Activated CD4-positive, CD25-positive, alpha-beta regulatory T cell treated with anti-CD3 and anti-CD28 coated beads, Interleukin-2, amount 50 U/mL, for 16 hours (primary cell): ENCODE results near the gene GNPTAB.
"Not testable (repeated sequence)": the region's sequence is repeated elsewhere in the genome, so short reads cannot be mapped to it uniquely, and the experiment has no call there.

Experiments used
- DNase-seq: peaks from one replicate; pipeline ENCODE4 v3.0.0-alpha.2; 2020; ENCODE audit warnings: low read depth, low spot score

The GNPTAB gene

DNA sequence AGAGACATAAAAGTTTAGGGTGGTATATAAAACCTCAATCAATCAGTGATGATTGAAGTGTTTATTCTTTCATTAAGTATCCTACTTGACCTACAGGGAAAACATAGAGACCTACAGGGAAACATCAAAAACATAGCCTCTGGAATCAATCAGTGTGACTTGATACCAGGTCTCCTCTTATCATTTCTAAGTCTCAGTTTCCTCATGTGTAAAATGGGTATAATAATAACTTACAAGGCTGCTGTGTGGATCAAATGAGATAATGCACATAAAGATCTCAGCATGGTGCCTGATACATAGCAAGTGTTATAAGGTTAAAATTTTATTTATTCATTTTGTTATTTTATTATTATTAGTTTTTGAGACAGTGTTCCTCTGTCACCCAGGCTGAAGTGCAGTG is 22.2 kb upstream of the GNPTAB start:
- no peak for DNase-seq

DNA sequence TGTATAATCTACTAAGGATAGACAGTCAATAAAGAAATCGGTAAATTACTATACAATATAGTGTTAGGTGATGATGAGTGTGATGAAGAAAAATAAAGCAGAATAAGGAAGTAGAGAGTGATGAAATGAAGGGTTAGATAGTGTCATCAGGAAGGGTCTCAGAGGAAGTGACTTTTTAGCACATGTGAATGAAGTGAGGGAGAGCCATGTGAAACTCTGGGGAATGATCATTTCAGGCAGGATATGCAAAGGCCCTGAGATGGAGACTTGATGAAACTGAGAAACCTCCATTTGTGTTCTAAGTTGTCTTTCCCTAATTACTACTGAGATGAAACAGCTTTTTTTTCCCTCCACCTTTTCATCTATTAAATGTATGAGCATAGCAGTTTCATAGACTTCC is 19.4 kb upstream of the GNPTAB start:
- no peak for DNase-seq

DNA sequence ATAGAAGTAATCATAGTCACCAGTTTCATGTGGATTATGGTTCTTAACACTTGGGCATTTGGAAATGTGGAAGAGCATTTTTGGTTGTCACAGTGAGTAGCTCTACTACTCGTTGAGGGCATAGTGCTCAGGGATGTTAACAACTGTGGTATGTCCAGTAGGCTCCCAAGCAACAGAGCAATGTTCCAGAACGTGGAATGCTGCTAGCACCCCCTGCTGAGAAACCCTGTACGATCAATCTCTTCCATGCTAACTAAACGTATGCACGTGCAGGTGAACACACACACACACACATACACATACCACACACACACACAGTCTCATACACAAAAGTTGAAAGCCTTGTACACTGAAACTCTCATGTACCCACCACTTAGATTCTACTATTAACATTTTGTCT is 16.6 kb upstream of the GNPTAB start:
- no peak for DNase-seq

DNA sequence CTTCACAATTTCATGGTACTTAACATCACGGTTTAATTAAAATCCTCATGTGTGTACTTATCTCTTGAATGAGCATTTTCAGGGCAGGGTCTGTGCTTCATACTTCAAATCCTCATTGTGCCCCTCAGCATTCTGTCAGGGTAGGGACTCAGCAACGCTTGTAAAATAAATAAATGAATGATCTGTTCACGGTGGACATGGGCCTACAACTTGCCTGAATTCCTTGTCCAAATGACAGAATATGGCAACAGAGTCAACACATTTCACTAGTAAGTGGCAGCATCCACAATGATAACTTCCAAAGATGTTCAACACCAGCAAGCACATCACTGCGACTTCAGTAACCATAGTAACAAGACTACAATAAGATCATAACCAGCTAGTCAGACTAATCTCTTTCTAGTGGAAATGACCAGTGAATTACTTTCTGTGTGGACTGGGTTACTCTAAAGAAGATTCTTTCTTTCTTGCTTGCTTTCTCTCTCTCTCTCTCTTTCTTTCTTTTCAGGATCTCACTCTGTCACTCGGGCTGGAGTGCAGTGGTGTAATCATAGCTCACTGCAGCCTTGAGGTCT is 14.5 kb upstream of the GNPTAB start:
- no peak for DNase-seq

DNA sequence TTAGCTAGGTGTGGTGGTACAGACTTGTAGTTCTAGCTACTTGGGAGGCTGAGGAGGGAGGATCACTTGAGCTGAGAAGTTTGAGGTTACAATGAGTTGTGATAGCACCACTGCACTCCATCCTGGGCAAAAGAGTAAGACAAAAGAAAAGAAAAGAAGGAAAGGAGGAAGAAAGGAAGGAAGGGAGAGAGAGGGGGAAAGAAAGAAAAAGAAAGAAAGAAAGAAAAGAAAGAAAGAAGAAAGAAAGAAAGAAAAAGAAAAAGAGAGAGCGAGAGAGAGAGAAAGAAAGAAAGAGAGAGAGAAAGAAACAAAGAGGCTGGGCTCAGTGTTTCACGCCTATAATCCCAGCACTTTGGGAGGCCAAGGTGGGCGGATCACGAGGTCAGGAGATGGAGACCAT is 10.3 kb upstream of the GNPTAB start:
- DNase-seq, result no peak

DNA sequence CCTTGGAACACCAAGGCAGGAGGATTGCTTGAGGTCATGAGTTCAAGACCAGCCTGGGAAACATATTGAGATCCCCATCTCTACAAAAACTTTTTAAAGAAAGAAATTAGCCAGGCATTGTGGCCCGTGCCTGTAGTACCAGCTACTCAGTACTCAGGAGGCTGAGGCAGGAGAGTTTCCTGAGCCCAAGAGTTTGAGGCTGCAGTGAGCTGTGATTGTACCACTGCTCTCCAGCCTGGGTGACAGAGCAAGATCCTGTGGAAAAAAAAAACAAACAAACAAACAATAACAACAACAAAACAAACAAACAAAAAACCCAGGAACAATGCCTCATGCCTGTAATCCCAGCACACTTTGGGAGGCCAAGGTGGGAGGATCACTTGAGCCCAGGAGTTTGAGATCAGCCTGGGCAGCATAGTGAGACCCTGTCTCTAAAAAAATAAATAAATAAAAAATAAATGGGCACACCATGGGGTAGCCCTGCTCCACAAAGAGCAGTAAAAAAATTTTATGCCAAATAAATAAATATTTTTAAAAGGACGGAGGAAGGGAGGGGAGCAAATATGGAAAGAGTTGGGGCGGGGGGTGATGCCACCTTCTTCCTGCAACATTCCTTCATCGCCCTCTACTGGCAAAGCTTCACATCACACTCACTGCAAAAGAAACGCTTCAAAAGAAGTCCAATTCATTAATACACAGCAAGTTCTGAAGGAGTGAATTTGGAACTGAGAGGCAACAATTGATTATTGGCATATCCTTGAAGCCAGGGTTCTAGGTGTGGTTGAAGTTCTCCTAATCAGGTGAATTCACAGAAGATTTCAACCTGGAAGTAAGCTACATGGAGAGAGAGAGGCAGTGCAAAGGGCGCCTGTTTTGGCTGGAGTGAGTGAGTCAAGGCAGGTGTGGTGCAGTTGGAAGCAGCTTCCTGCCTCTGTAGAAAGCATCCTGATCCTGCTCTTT is 8.8 kb upstream of the GNPTAB start:
- DNase-seq, result peak; percentile 37

DNA sequence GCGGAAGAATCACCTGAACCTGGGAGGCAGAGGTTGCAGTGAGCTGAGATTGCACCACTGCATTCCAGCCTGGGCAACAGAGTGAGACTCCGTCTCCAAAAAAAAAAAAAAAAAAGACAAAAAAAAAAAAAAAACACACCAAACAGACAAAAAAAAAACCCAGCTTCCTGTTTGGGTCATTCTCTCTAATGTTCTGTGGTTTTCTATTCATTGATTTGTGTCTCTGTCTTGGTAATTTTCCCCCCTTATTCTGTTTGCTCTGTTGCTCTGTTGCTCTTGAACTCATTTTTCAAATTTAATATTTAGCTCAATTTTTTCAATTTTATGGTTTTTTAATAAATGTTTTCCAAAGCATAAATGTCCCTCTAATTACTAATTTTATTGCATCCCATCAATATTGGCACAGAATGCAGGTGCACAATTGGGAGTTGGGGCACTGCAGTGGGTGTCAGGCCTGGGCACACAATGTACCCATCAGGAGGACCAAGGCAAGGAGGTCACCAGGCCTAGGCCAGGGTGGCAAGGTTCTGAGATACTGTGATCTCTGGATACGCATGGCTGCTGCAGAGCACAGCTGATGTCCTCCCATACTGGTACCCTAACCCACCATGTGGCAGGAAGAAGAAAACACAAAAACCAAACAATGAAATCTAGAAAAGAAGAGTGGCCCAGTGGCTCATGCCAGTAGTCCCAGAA is 8.0 kb upstream of the GNPTAB start:
- DNase-seq, result no peak

DNA sequence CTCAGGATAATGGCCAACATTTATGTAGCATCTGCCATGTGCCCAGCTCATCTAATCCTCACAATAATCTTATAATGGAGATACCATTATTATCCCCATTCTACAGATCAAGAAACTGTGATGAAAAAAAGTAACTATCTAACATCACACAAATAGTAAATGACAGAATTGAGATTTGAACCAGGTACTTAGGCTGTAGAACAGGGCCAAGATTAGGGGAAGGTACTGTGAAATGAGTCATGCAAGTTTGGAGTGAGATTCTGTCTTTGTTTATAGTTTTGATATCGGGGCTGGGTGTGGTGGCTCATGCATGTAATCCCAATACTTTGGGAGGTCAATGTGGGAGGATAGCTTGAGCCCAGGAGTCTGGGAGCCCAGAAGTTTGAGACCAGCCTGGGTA is 1.3 kb upstream of the GNPTAB start:
- DNase-seq, result no peak

DNA sequence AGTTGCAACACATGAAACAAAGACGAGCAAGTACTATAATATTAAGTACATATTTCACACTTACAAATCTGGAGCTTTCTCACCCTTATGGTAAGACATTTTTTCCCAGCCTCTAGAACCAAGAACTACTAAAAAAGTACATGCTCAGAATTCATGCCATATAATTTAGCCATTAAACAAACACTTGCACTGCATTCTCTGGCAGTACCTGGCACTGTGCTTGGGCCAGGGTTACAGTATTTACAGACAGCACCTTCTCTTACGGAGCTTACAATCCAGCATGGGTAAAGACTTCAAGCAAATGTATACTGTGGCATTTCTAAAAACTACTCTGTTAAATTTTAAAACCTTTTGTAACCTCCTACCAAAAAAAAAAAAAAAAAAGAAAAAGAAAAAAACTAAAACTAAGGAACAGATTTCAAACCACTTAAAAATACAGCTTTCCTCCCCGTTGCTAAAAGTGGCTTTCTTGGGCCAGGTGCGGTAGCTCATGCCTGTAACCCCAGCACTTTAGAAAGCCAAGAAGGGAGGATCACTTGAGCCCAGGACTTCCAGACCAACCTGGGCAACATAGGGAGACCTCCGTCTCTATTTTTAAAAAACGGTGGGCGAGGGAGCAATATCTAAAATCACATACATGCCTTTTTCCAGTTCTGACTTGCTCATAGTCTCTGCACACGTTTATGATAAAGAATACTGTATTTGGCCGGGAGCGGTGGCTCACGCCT is 956 bp downstream of the GNPTAB start:
- DNase-seq, result no peak

DNA sequence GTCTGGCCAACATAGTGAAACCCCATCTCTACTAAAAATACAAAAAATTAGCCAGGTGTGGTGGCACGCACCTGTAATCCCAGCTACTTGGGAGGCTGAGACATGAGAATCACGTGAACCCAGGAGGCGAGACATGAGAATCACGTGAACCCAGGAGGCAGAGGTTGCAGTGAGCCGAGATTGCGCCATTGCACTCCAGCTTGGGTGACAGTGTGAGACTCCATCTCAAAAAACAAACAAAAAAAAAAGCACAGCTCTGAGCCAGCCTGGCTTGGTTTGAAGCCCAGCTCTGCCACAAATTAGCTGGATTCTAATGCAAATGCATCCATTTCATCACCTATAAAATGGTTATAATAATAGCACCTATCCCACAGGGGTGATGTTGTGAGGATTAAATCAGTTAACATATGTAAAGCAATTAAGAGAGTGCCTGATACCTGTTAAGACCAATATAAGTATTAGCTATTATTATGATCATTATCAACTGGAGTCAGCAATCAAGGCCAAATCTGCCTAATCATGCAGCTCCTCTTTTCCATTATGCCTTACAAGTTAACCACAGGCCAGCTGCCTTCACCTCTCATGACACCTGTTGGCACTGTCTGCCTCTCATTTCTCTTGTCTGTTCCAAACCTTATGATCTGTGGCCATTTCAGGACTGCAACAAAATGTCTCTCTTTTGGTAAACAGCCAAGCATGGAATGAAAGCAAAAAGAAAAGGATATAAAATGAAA is 2.1 kb downstream of the GNPTAB start:
- no peak for DNase-seq

DNA sequence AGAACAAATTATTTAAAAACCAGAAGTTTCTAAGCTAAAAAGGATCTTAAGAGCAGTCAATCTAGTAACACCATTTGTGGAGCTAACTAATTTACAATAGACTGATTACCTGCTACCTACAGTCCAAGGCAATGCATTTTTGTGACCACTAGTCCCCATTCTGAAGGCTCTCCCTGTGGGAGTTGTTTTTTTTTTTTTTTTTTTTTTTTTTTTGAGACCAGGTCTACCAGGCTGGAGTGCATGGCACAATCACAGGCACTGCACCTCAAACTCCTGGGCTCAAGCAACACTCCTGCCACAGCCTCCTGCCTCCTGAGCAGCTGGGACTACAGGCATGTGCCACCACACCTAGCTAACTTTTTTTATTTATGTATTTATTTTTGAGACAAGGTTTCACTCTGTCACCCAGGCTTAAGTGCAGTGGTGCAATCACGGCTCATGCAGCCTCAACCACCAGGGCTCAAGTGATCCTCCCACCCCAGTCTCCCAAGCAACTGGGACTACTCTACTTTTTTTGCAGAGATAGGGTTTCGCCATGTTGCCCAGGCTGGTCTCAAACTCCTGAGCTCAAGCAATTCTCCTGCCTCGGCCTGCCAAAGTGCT is 3.9 kb downstream of the GNPTAB start:
- no peak for DNase-seq

DNA sequence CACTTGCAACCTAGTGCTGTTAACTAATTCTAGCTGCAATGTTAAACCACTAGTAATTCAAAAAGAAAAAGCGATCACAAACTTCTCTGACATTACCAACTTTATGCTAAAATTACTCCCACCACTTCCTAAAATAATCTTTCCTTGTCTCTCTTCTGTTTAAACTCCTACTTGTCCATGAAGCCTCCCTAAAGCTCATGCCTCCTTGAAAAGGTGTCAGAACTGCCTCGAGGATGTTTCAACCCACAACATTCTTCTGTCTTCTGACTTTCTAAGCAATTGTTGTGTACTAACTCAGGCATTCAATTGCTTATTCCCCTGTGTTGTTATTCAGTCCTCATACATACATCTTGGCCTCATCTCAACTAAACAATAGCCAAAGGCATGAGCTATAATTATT is 5.9 kb downstream of the GNPTAB start:
- no peak for DNase-seq

DNA sequence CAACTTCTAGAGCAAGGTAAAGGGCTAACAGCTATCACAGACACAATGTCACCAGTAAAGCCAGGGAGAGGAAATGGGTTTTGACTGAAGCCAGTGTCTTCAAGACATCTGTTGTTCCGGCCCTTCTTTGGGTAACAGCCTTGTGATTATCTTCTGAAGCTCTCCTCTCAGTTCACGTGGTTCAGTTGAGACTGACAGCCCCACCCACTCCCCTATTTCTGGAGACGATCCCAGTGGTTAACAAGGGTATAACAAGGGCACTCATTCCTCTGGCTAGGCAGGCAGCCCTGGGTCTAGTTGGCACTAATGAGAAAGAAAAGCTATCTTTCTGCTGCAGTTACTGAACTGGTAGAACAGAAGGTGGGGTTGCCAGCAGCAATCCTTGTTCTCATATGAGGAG is 6.9 kb downstream of the GNPTAB start:
- DNase-seq, result peak; percentile 44

DNA sequence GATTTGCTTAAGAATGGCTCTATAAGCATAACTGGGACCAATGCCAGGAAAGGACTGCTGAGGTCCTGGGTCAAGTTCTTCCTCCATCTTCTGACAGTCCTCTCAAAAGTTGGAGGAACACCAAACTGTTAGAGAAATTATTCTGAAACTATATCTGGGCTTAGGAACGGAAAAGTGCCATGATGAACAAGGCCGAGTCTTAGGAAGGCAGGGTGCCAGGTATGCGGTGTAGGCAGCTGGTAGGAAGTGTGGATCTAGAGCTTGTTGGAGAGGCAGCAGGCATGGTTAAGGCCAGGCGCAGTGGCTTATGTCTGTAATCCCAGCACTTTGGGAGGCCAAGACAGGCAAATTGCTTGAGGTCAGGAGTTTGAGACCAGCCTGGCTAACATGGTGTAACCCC is 7.7 kb downstream of the GNPTAB start:
- DNase-seq, result no peak

DNA sequence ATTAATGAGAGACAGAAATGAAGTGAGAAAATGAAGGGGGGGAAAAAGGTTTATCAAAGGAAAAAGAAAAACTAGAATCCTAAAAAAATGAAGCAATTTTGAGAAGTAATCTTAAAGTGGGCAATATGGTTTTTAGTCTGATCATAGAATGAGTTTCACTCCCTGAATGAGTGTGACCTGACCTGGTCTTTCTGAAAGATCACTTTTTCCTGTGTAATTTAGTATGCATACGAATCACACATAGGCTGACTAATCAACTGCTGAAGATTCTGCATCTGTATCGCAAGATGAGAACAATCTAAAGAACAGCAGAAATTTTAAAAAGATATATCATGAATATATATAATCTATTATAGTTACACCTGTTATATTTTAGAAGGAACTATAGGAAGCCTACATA is 11.3 kb downstream of the GNPTAB start:
- no peak for DNase-seq

DNA sequence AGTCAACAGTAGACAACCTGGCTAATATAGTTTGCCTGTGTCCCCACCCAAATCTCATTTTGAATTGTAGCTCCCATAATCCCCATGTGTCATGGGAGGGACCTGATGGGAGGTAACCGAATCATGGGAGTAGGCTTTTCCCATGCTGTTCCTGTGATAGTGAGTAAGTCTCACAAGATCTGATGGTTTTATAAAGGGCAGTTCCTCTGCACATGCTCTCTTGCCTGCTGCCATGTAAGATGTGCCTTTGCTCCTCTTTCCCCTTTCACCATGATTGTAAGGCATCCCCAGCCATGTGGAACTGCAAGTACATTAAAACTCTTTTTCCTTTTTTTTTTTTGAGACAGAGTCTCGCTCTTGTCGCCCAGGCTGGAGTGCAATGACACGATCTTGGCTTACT is 12.1 kb downstream of the GNPTAB start:
- not testable (repeated sequence) for DNase-seq

DNA sequence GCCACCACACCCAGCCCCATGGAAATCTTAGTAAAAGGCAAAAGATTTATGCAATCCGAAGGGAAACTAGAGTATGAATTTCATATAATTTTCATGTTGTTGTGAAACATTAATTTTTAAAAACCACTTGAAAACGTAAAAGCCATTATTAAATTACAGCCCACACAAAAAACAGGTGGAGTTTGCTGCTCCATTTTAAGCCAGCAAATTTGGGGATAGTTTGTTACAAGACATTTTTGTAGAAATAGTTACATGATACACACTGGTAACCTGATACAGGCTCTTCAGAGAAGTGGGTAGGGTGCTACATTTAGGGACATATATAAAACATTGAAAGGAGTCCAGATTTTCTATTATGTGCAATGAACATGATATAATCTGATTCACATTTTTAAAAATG is 17.6 kb downstream of the GNPTAB start:
- DNase-seq, result no peak

DNA sequence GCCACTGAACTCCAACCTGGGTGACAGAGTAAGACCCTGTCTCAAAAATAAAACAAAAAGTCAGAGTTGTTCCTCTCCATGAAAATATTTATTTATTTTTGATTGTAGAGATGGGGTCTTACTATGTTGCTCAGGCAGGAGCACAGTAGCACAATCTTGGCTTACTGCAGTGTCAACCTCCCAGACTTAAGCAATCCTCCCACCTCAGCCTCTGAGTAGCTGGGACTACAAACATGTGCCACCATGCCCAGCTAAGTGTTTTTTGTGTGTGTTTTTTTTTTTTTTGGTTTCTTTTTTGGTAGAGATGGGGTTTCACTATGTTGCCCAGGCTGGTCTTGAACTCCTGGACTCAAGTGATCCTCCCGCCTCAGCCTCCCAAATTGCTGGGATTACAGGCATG is 18.0 kb downstream of the GNPTAB start:
- DNase-seq, result not testable (repeated sequence)

DNA sequence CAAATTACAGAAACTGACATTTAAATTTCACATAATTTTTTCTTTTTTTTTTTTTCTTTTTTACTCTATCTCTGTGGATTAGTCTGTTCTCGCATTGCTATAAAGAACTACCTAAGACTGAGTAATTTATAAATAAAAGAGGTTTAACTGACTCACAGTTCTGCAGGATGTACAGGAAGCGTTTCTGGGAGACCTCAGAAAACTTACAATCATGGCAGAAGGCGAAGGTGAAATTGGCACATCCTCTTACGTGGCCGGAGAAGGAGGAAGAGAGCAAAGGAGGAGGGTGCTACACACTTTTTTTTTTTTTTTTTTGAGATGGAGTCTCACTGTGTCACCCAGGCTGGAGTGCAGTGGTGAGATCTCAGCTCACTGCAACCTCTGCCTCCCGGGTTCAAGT is 19.4 kb downstream of the GNPTAB start:
- DNase-seq, result not testable (repeated sequence)

DNA sequence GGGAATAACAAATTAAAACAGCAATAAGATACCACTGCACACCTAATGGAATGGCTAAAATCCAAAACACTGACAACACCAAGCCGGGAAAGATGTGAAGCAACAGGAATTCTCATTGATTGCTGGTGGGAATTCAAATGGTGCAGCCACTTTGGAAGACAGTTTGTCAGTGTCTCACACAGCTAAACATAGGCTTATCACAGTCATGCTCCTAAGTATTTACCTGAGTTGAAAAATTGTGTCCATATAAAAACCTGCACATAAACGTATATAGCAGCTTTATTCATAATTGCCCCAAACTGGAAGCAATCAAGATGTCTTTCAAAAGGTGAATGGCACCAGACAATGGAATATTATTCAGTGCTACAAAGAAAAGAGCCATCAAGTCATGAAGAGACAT is 21.6 kb downstream of the GNPTAB start:
- DNase-seq, result no peak

DNA sequence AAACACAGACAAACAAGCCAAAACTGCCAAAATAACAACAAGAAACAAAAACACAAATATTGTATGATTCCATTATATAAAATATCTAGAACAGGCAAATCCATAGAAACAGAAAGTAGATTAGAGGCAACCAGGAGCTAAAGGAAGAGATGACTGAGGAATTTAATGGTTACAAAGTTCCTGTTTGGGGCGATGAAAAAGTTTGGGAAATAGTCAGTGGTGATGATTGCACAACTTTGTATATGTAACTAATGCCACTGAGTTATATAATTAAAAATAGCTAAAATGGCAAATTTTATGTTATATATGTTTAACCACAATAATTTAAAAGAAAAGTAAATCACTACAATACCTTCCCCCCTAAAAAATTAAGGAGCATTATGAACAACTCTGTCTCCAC is 24.5 kb downstream of the GNPTAB start:
- DNase-seq, result no peak
